K562 (cell line): ENCODE measurements around the gene TCF25. TPM values are rescaled to one million over a fixed set of nuclear protein-coding genes. Genes with fewer than 3 reads are reported as not detected.
A peak's percentile ranks its signal among the peaks of the same experiment; 100 is the strongest.

Experiments used
- EGR1 ChIP-seq: fragments of 450-650 bp; conservative IDR thresholded peaks from 2 replicates; pipeline ENCODE4 v1.6.1; 2017; ENCODE audit warnings: mild to moderate bottlenecking
- ELF4 ChIP-seq: fragments of 450-650 bp; formaldehyde crosslinking; IDR thresholded peaks from 2 replicates; pipeline ENCODE4 v1.4.0; 2022; ENCODE audit warnings: missing genetic modification characterization
- EP400 ChIP-seq: fragments of 450-650 bp; IDR thresholded peaks from 2 replicates; pipeline ENCODE4 v1.6.1; 2017; ENCODE audit warnings: antibody characterized with exemption, mild to moderate bottlenecking, moderate library complexity
- ESRRA ChIP-seq: fragments of 450-650 bp; IDR thresholded peaks from 2 replicates; pipeline ENCODE4 v1.6.1; 2014; ENCODE audit warnings: low read depth, mild to moderate bottlenecking, moderate library complexity, borderline replicate concordance
- EZH2 ChIP-seq: IDR thresholded peaks from 2 replicates; pipeline ENCODE4 v1.6.1; 2012; ENCODE audit warnings: low read depth, mild to moderate bottlenecking, inconsistent platforms, low read length, borderline replicate concordance
- PHB ChIP-seq: fragments of 250-450 bp; sonication (Bioruptor Pico); IDR thresholded peaks from 2 replicates; pipeline ENCODE4 v1.5.0; 2021
- POLR3G ChIP-seq: IDR thresholded peaks from 2 replicates; pipeline ENCODE4 v1.6.1; 2011; ENCODE audit not compliant: insufficient read length, insufficient replicate concordance; ENCODE audit errors: extremely low read depth
- SIN3A ChIP-seq, 2 experiments: fragments of 150-350 bp in 1 of 2; IDR thresholded peaks; 2 replicates each; pipeline ENCODE4 v1.6.1; 2011 to 2016; ENCODE audit warnings: borderline replicate concordance in 2 of 2, low read depth in 2 of 2, low read length in 2 of 2, mild to moderate bottlenecking in 2 of 2, moderate library complexity in 2 of 2; ENCODE audit not compliant: control insufficient read depth in 1 of 2
- YY1 ChIP-seq, 3 experiments: IDR thresholded peaks; 2 replicates each; pipeline ENCODE4 v1.6.1; 2011; ENCODE audit warnings: low read length in 2 of 3, mild to moderate bottlenecking in 2 of 3, moderate library complexity in 2 of 3, borderline replicate concordance in 1 of 3, control low read depth in 1 of 3, low read depth in 1 of 3; ENCODE audit not compliant: insufficient read depth in 3 of 3, insufficient replicate concordance in 2 of 3, control insufficient read depth in 1 of 3, insufficient read length in 1 of 3; ENCODE audit errors: extremely low read depth in 1 of 3
- ZNF140 ChIP-seq: fragments of 250-450 bp; sonication (Bioruptor Pico); IDR thresholded peaks from 2 replicates; pipeline ENCODE4 v1.8.0; 2021; ENCODE audit warnings: moderate library complexity, mild to moderate bottlenecking, inconsistent platforms
- polyA plus RNA-seq, 8 experiments: library from polyadenylated mRNA; depleted of rRNA in 4 of 8; stranded (reverse) in 5 of 8; unstranded in 3 of 8; fragments of >200 nt; fragmentation: Nextera tagmentation in 2 of 8; fragmentation: Illumina TruSeq in 1 of 8; extraction: Ambion mirVana in 2 of 8; extraction: Trizol in 1 of 8; gene quantifications; 2 replicates each; pipeline versions ENCODE4 v1.2.1 to v1.2.3, GENCODE V29; 2011 to 2014; ENCODE audit warnings: inconsistent platforms in 1 of 8, missing spikeins in 1 of 8
- total RNA-seq, 7 experiments: library from RNA; depleted of rRNA in 6 of 7; stranded (reverse); fragments of >200 nt in 6 of 7; fragmentation: Illumina TruSeq in 2 of 7; extraction: Trizol in 2 of 7; gene quantifications; 2 replicates each; pipeline versions ENCODE4 v1.2.1 to v1.2.3, GENCODE V29; 2011 to 2021; ENCODE audit warnings: low replicate concordance in 1 of 7
- TF ChIP-seq, protein P1 (sequence below), 2 experiments: fragments of 450-650 bp; IDR thresholded peaks; 2 replicates each; pipeline ENCODE4 v1.6.1; 2016
- TF ChIP-seq, protein P2 (sequence below): fragments of 250-450 bp; sonication (Bioruptor Pico); IDR thresholded peaks from 2 replicates; pipeline ENCODE4 v1.4.0; 2020; ENCODE audit warnings: mild to moderate bottlenecking, moderate library complexity, borderline replicate concordance
- TF ChIP-seq, protein P3 (sequence below): sonication (generic); formaldehyde crosslinking; IDR thresholded peaks from 2 replicates; pipeline ENCODE4 v1.8.0; 2022; ENCODE audit warnings: missing genetic modification reagents, mild to moderate bottlenecking, borderline replicate concordance

TCF25 gene
- total and polyA plus RNA-seq, 9 of the 15 experiments (the other 6 are each of a cell fraction or from before 2014, with no cell fraction given): 9.0 to 154 (median 83.8) TPM

DNA sequence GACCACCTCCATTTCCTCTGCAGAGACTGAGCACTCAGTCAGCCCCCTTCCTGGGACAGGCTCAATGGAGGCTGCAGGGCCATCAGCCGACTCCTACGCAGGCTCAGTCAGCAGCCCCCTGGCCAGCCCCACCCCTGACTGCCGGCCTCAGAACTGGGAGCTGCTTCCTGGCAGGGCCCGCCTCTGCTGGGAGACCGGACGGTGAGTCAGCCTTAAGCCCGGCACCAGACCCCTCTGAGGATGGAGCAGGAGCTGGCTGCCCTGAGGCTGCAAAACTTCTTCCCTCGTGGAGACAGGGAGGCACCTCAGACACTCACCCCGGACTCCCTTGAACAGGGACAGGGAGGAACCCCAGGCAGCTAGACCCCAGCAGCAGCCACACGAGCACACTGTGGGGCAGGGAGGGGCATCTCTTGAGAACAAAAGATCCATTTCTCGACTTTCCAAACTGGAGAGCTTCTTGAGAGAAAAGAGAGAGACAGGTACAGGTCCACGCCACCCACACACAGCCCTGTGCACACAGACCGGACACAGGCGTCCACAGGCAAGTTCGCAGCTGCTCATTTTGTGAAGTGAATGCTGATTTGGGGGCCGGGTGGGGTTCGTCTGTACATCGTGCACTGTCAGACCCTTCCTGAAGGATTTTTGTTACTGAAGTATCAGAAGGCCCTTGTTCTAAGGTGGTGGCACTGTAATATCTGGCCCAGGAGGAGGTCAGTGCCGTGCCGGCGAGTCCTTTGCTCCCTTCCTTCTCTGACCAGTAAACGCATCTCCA is 48.5 kb downstream of the TCF25 start (continued):
- TF ChIP-seq POLR3G (no peak), EZH2 (no peak), EP400 (0 out of 2 replicates have a peak, but pooled peaks have one; percentile 25), ELF4 (CRISPR knock-in tag) (0 out of 2 replicates have a peak, but pooled peaks have one; percentile 2), EGR1 (peak; percentile 67), PHB (CRISPR knock-in tag) (no peak), ESRRA (no peak), ZNF140 (CRISPR knock-in tag) (no peak), YY1 (IDR thresholded peaks at IDR 0.05; ENCODE audit: borderline replicate concordance in 1 of 3, control insufficient read depth in 1 of 3, extremely low read depth in 1 of 3, insufficient read depth in 3 of 3, insufficient read length in 1 of 3, insufficient replicate concordance in 2 of 3, low read depth in 1 of 3, low read length in 2 of 3) (peak in 2 of 3 experiments; percentile 77 to 85), SIN3A (IDR thresholded peaks at IDR 0.05; ENCODE audit: borderline replicate concordance in 2 of 2, control insufficient read depth in 1 of 2, low read depth in 2 of 2, low read length in 2 of 2) (0 out of 4 replicates have a peak, but pooled peaks of 1 of the 2 experiments have one; percentile 20)
- TF ChIP-seq, protein P1, sequence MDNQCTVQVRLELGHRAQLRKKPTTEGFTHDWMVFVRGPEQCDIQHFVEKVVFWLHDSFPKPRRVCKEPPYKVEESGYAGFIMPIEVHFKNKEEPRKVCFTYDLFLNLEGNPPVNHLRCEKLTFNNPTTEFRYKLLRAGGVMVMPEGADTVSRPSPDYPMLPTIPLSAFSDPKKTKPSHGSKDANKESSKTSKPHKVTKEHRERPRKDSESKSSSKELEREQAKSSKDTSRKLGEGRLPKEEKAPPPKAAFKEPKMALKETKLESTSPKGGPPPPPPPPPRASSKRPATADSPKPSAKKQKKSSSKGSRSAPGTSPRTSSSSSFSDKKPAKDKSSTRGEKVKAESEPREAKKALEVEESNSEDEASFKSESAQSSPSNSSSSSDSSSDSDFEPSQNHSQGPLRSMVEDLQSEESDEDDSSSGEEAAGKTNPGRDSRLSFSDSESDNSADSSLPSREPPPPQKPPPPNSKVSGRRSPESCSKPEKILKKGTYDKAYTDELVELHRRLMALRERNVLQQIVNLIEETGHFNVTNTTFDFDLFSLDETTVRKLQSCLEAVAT (IDR thresholded peaks at IDR 0.05): no peak
- TF ChIP-seq, protein P2, sequence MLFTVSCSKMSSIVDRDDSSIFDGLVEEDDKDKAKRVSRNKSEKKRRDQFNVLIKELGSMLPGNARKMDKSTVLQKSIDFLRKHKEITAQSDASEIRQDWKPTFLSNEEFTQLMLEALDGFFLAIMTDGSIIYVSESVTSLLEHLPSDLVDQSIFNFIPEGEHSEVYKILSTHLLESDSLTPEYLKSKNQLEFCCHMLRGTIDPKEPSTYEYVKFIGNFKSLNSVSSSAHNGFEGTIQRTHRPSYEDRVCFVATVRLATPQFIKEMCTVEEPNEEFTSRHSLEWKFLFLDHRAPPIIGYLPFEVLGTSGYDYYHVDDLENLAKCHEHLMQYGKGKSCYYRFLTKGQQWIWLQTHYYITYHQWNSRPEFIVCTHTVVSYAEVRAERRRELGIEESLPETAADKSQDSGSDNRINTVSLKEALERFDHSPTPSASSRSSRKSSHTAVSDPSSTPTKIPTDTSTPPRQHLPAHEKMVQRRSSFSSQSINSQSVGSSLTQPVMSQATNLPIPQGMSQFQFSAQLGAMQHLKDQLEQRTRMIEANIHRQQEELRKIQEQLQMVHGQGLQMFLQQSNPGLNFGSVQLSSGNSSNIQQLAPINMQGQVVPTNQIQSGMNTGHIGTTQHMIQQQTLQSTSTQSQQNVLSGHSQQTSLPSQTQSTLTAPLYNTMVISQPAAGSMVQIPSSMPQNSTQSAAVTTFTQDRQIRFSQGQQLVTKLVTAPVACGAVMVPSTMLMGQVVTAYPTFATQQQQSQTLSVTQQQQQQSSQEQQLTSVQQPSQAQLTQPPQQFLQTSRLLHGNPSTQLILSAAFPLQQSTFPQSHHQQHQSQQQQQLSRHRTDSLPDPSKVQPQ (CRISPR knock-in tag): no peak
- TF ChIP-seq, protein P3, sequence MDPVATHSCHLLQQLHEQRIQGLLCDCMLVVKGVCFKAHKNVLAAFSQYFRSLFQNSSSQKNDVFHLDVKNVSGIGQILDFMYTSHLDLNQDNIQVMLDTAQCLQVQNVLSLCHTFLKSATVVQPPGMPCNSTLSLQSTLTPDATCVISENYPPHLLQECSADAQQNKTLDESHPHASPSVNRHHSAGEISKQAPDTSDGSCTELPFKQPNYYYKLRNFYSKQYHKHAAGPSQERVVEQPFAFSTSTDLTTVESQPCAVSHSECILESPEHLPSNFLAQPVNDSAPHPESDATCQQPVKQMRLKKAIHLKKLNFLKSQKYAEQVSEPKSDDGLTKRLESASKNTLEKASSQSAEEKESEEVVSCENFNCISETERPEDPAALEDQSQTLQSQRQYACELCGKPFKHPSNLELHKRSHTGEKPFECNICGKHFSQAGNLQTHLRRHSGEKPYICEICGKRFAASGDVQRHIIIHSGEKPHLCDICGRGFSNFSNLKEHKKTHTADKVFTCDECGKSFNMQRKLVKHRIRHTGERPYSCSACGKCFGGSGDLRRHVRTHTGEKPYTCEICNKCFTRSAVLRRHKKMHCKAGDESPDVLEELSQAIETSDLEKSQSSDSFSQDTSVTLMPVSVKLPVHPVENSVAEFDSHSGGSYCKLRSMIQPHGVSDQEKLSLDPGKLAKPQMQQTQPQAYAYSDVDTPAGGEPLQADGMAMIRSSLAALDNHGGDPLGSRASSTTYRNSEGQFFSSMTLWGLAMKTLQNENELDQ (CRISPR knock-in tag): peak; percentile 73; the same call in 1 of the 2 replicates
